ENCODE measurements around the gene CRKL.

The CRKL gene

GRCh38 chr22:20983081-20983771 is 66.0 kb downstream of the CRKL start:
- no peak for DNase-seq

- no peak for DNase-seq
These were observed 68.5 kb downstream of the CRKL start for GRCh38 chr22:20985720-20986119.

- DNase-seq = no peak
These were observed 69.2 kb downstream of the CRKL start for GRCh38 chr22:20986365-20986764.

- no peak for DNase-seq
These were observed 70.2 kb downstream of the CRKL start for GRCh38 chr22:20987375-20987774.

- DNase-seq = no peak
These were observed 71.5 kb downstream of the CRKL start for GRCh38 chr22:20988573-20989322.

GRCh38 chr22:20989323-20990138 is 72.3 kb downstream of the CRKL start:
- DNase-seq = no peak

- no peak for DNase-seq
These were observed 73.3 kb downstream of the CRKL start for GRCh38 chr22:20990184-20991180.

- DNase-seq = no peak
These were observed 74.2 kb downstream of the CRKL start for GRCh38 chr22:20991252-20992055.

- DNase-seq = no peak
These were observed 74.8 kb downstream of the CRKL start for GRCh38 chr22:20992056-20992442.

- DNase-seq = no peak
These were observed 75.5 kb downstream of the CRKL start for GRCh38 chr22:20992456-20993303.

GRCh38 chr22:20993304-20994127 is 76.3 kb downstream of the CRKL start:
- no peak for DNase-seq

GRCh38 chr22:20994128-20994901 is 77.1 kb downstream of the CRKL start:
- no peak for DNase-seq

GRCh38 chr22:20994902-20995241 is 77.7 kb downstream of the CRKL start:
- DNase-seq = no peak

GRCh38 chr22:20995329-20996030 is 78.3 kb downstream of the CRKL start:
- DNase-seq = no peak

- DNase-seq = no peak
These were observed 78.8 kb downstream of the CRKL start for GRCh38 chr22:20996031-20996410.

GRCh38 chr22:20996598-20997535 is 79.7 kb downstream of the CRKL start:
- no peak for DNase-seq

All from activated T-cell treated with anti-CD3 and anti-CD28 coated beads for 4 hours (primary cell).